Measurements from ENCODE around the gene TGIF2.

Gene TGIF2

GRCh38 chr20:36573798-36574365, 485 bp downstream of the TGIF2 start (continued):
- TF ChIP-seq ZSCAN5A (tag by site-specific recombination; IDR thresholded peaks at IDR 0.05): no peak
- TF ChIP-seq ZBTB48 (tag by site-specific recombination; IDR thresholded peaks at IDR 0.05): no peak
- TF ChIP-seq PRDM10 (tag by site-specific recombination; IDR thresholded peaks at IDR 0.05): no peak
- TF ChIP-seq TRIM28 (IDR thresholded peaks at IDR 0.05; ENCODE audit: borderline replicate concordance, low read length): no peak
- TF ChIP-seq ZNF148 (tag by site-specific recombination; IDR thresholded peaks at IDR 0.05; ENCODE audit: borderline replicate concordance): no peak
- TF ChIP-seq PRDM4 (tag by site-specific recombination; IDR thresholded peaks at IDR 0.05): no peak
- no peak for TF ChIP-seq ZNF580 (tag by site-specific recombination; IDR thresholded peaks at IDR 0.05)
- TF ChIP-seq ZNF324 (tag by site-specific recombination; IDR thresholded peaks at IDR 0.05): no peak
- no peak for TF ChIP-seq ZNF792 (tag by site-specific recombination; IDR thresholded peaks at IDR 0.05)
- peak; percentile 51; the same call in 1 of the 2 replicates for TF ChIP-seq CTCF (tag by site-specific recombination; IDR thresholded peaks at IDR 0.05)
- TF ChIP-seq ZNF10 (tag by site-specific recombination; IDR thresholded peaks at IDR 0.05): no peak
- TF ChIP-seq ZNF211 (tag by site-specific recombination; IDR thresholded peaks at IDR 0.05; ENCODE audit: low read depth): no peak
- TF ChIP-seq ZBTB49 (tag by site-specific recombination; IDR thresholded peaks at IDR 0.05; ENCODE audit: low read depth): no peak
- TF ChIP-seq MZF1 (tag by site-specific recombination; IDR thresholded peaks at IDR 0.05; ENCODE audit: borderline replicate concordance): no peak
- no peak for TF ChIP-seq ZNF239 (tag by site-specific recombination; IDR thresholded peaks at IDR 0.05)
- no peak for TF ChIP-seq WT1 (tag by site-specific recombination; IDR thresholded peaks at IDR 0.05)
- TF ChIP-seq ATF2 (tag by site-specific recombination; IDR thresholded peaks at IDR 0.05; ENCODE audit: low read depth): no peak
- no peak for TF ChIP-seq RBAK (tag by site-specific recombination; IDR thresholded peaks at IDR 0.05)
- TF ChIP-seq ZNF146 (tag by site-specific recombination; IDR thresholded peaks at IDR 0.05): no peak
- no peak for TF ChIP-seq ZNF155 (tag by site-specific recombination; IDR thresholded peaks at IDR 0.05)
- no peak for TF ChIP-seq ZNF416 (tag by site-specific recombination; IDR thresholded peaks at IDR 0.05)
- no peak; the same call in 1 of the 2 replicates for TF ChIP-seq SP3 (tag by site-specific recombination; IDR thresholded peaks at IDR 0.05)
- TF ChIP-seq GLIS2 (tag by site-specific recombination; IDR thresholded peaks at IDR 0.05): peak; percentile 98
- no peak for TF ChIP-seq ZNF561 (tag by site-specific recombination; IDR thresholded peaks at IDR 0.05; ENCODE audit: borderline replicate concordance)
